Nephron progenitor cell (in vitro differentiated cells): ENCODE data around the gene PTPN7.

Experiments used
- DNase-seq: peaks from one replicate; pipeline ENCODE4 v3.0.0; 2021
- H3K27ac Mint-ChIP-seq: 2 replicates; pipeline ENCODE4 v1.8.0; 2021; ENCODE audit warnings: mild to moderate bottlenecking, moderate library complexity, mixed read lengths
- H3K27me3 Mint-ChIP-seq: 2 replicates; pipeline ENCODE4 v1.8.0; 2021; ENCODE audit warnings: mild to moderate bottlenecking, low read depth, mixed read lengths; ENCODE audit not compliant: poor library complexity
- H3K36me3 Mint-ChIP-seq: 2 replicates; pipeline ENCODE4 v1.8.0; 2021; ENCODE audit warnings: low read depth, mixed read lengths
- H3K4me1 Mint-ChIP-seq: 2 replicates; pipeline ENCODE4 v1.8.0; 2021; ENCODE audit warnings: mixed read lengths
- H3K4me3 Mint-ChIP-seq: 2 replicates; pipeline ENCODE4 v1.8.0; 2021; ENCODE audit warnings: mild to moderate bottlenecking, moderate library complexity, mixed read lengths
- H3K9me3 Mint-ChIP-seq: 2 replicates; pipeline ENCODE4 v1.8.0; 2021; ENCODE audit warnings: mild to moderate bottlenecking, moderate library complexity, mixed read lengths
- CTCF ChIP-seq: fragments of 200-600 bp; sonication (generic); IDR thresholded peaks from 2 replicates; pipeline ENCODE4 v1.5.0; 2021; ENCODE audit warnings: antibody characterized with exemption

The PTPN7 gene

GRCh38 chr1:202106340-202107254, 53.8 kb downstream of the PTPN7 start:
- Mint-ChIP-seq H3K27me3 (peaks cover 7% of the 10 kb centered on the region), H3K4me1 (peaks cover 40% of the 10 kb centered on the region), H3K9me3 (no peaks in the 10 kb centered on the region), H3K4me3 (no peak overlapping the region), H3K36me3 (no peaks in the 10 kb centered on the region), H3K27ac (no peak overlapping the region)
- no peak for DNase-seq
- no peak for TF ChIP-seq CTCF

- peak; percentile 64 for DNase-seq
- H3K4me3 Mint-ChIP-seq = no peak overlapping the region
- H3K4me1 Mint-ChIP-seq = peaks cover 43% of the 10 kb centered on the region
- no peak overlapping the region for H3K27ac Mint-ChIP-seq
- H3K9me3 Mint-ChIP-seq = no peaks in the 10 kb centered on the region
- no peaks in the 10 kb centered on the region for H3K36me3 Mint-ChIP-seq
- TF ChIP-seq CTCF = no peak
- H3K27me3 Mint-ChIP-seq = peaks cover 3% of the 10 kb centered on the region
Measured at GRCh38 chr1:202105571-202106339, 54.6 kb downstream of the PTPN7 start.

DNA sequence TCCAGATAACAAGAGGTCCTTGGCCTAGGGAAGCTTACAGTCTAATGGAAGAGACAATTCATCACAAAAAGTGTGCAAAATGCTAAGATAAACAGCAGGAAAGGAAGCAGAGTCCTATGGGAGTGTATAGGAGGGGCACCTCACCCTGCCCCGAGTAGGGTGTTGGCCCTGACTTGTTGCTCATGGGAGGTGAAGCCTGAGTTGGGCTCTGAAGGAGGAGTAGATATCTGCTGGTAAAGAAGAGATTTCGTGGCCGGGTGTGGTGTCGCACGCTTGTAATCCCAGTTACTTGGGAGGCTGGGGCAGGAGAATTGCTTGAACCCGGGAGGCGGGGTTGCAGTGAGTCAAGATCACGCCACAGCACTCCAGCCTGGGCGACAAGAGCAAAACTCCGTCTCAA, 56.3 kb downstream of the PTPN7 start:
- DNase-seq = no peak
- H3K27me3 Mint-ChIP-seq = peaks cover 2% of the 10 kb centered on the region
- peaks cover 37% of the 10 kb centered on the region for H3K4me1 Mint-ChIP-seq
- peak overlapping the region; percentile 43 for H3K27ac Mint-ChIP-seq
- no peak for TF ChIP-seq CTCF
- H3K4me3 Mint-ChIP-seq = no peak overlapping the region
- H3K9me3 Mint-ChIP-seq = no peaks in the 10 kb centered on the region
- no peaks in the 10 kb centered on the region for H3K36me3 Mint-ChIP-seq

- Mint-ChIP-seq H3K4me3 (no peak overlapping the region), H3K27me3 (peaks cover 5% of the 10 kb centered on the region), H3K27ac (peak overlapping the region; percentile 86), H3K9me3 (no peaks in the 10 kb centered on the region), H3K4me1 (peaks cover 21% of the 10 kb centered on the region), H3K36me3 (no peaks in the 10 kb centered on the region)
- TF ChIP-seq CTCF = no peak
- no peak for DNase-seq
Measured at GRCh38 chr1:202101184-202101583, 59.2 kb downstream of the PTPN7 start.
